ACC112 (cell line): ENCODE data around the gene PCSK5.

Experiments used
- H2AFZ ChIP-seq: fragments of 200-600 bp; sonication (generic); one replicate; pipeline ENCODE4 v1.6.0; 2017; ENCODE audit warnings: antibody characterized with exemption, low read length; ENCODE audit not compliant: unreplicated experiment
- H3K27ac ChIP-seq: fragments of 200-600 bp; sonication (generic); 2 replicates; pipeline ENCODE4 v1.5.1; 2014; ENCODE audit warnings: low read depth, mild to moderate bottlenecking, antibody characterized with exemption, low read length, moderate library complexity
- H3K27me3 ChIP-seq: fragments of 200-600 bp; sonication (generic); 2 replicates; pipeline ENCODE4 v1.6.1; 2014; ENCODE audit warnings: mild to moderate bottlenecking, antibody characterized with exemption, low read length, moderate library complexity, mixed read lengths; ENCODE audit not compliant: insufficient read depth
- H3K36me3 ChIP-seq: fragments of 200-600 bp; sonication (generic); 2 replicates; pipeline ENCODE4 v1.6.1; 2016; ENCODE audit warnings: mild to moderate bottlenecking, antibody characterized with exemption, low read length, moderate library complexity, mixed read lengths; ENCODE audit not compliant: insufficient read depth
- H3K4me1 ChIP-seq: fragments of 200-600 bp; sonication (generic); one replicate; pipeline ENCODE4 v1.6.1; 2016; ENCODE audit warnings: low read length, mixed read lengths; ENCODE audit not compliant: insufficient read depth, unreplicated experiment, control insufficient read depth
- H3K4me3 ChIP-seq: fragments of 200-600 bp; sonication (generic); 2 replicates; pipeline ENCODE4 v1.5.1; 2014; ENCODE audit warnings: mild to moderate bottlenecking, low read depth, low read length
- H3K79me2 ChIP-seq: fragments of 200-600 bp; sonication (generic); one replicate; pipeline ENCODE4 v1.6.0; 2016; ENCODE audit warnings: low read length; ENCODE audit not compliant: control insufficient read depth, unreplicated experiment, insufficient read depth

The PCSK5 gene

GRCh38 chr9:76372336-76372735 lies 481.9 kb downstream of the PCSK5 start:
- Histone ChIP-seq H3K79me2 (no peaks in the 10 kb centered on the region), H3K27ac (no peak overlapping the region; the same call in 1 of the 2 replicates), H3K4me3 (0 out of 2 replicates have a peak overlapping the region, but pooled peaks have one; percentile 9), H3K27me3 (no peaks in the 10 kb centered on the region), H2AFZ (no peak overlapping the region), H3K4me1 (peaks cover 33% of the 10 kb centered on the region), H3K36me3 (no peaks in the 10 kb centered on the region)

- Histone ChIP-seq H3K79me2 (no peaks in the 10 kb centered on the region), H3K27ac (0 out of 2 replicates have a peak overlapping the region, but pooled peaks have one; percentile 1), H3K36me3 (no peaks in the 10 kb centered on the region), H3K4me1 (peaks cover 33% of the 10 kb centered on the region), H3K27me3 (no peaks in the 10 kb centered on the region), H2AFZ (no peak overlapping the region), H3K4me3 (no peak overlapping the region)
Observed at GRCh38 chr9:76373173-76373783, 482.8 kb downstream of the PCSK5 start.

GRCh38 chr9:76373784-76374474 lies 483.5 kb downstream of the PCSK5 start:
- no peak overlapping the region for H3K27ac ChIP-seq
- H3K27me3 ChIP-seq, result no peaks in the 10 kb centered on the region
- H2AFZ ChIP-seq, result no peak overlapping the region
- H3K36me3 ChIP-seq, result no peaks in the 10 kb centered on the region
- H3K4me3 ChIP-seq, result no peak overlapping the region
- H3K79me2 ChIP-seq, result no peaks in the 10 kb centered on the region
- H3K4me1 ChIP-seq, result peaks cover 33% of the 10 kb centered on the region

GRCh38 chr9:76374783-76375559 lies 484.5 kb downstream of the PCSK5 start:
- peaks cover 33% of the 10 kb centered on the region for H3K4me1 ChIP-seq
- H3K4me3 ChIP-seq, result no peak overlapping the region
- H2AFZ ChIP-seq, result no peak overlapping the region
- no peaks in the 10 kb centered on the region for H3K27me3 ChIP-seq
- H3K27ac ChIP-seq, result peak overlapping the region; percentile 35; the same call in 1 of the 2 replicates
- no peaks in the 10 kb centered on the region for H3K79me2 ChIP-seq
- H3K36me3 ChIP-seq, result no peaks in the 10 kb centered on the region

GRCh38 chr9:76377791-76378190 lies 487.3 kb downstream of the PCSK5 start:
- Histone ChIP-seq H3K36me3 (no peaks in the 10 kb centered on the region), H3K79me2 (no peaks in the 10 kb centered on the region), H2AFZ (no peak overlapping the region), H3K27ac (no peak overlapping the region), H3K27me3 (no peaks in the 10 kb centered on the region), H3K4me1 (peaks cover 21% of the 10 kb centered on the region), H3K4me3 (no peak overlapping the region)

- no peak overlapping the region for H2AFZ ChIP-seq
- no peak overlapping the region for H3K27ac ChIP-seq
- H3K27me3 ChIP-seq, result no peaks in the 10 kb centered on the region
- no peaks in the 10 kb centered on the region for H3K36me3 ChIP-seq
- H3K79me2 ChIP-seq, result no peaks in the 10 kb centered on the region
- peaks cover 14% of the 10 kb centered on the region for H3K4me1 ChIP-seq
- no peak overlapping the region for H3K4me3 ChIP-seq
Observed at GRCh38 chr9:76378367-76379073, 488.0 kb downstream of the PCSK5 start.

GRCh38 chr9:76379494-76379893 lies 489.0 kb downstream of the PCSK5 start:
- Histone ChIP-seq H2AFZ (no peak overlapping the region), H3K79me2 (no peaks in the 10 kb centered on the region), H3K27ac (no peak overlapping the region)

GRCh38 chr9:76390656-76391055 lies 500.2 kb downstream of the PCSK5 start:
- Histone ChIP-seq H3K36me3 (peaks cover 17% of the 10 kb centered on the region), H2AFZ (no peak overlapping the region), H3K79me2 (peaks cover 14% of the 10 kb centered on the region), H3K4me1 (peaks cover 5% of the 10 kb centered on the region), H3K27me3 (no peaks in the 10 kb centered on the region), H3K4me3 (no peak overlapping the region), H3K27ac (no peak overlapping the region)

More at GRCh38 chr9:76379494-76379893, 489.0 kb downstream of the PCSK5 start:
- Histone ChIP-seq H3K4me3 (no peak overlapping the region), H3K27me3 (no peaks in the 10 kb centered on the region), H3K36me3 (no peaks in the 10 kb centered on the region), H3K4me1 (peaks cover 10% of the 10 kb centered on the region)

- Histone ChIP-seq H3K79me2 (peaks cover 14% of the 10 kb centered on the region), H3K4me1 (peaks cover 7% of the 10 kb centered on the region), H3K4me3 (peak within 1 kb of the TSS; percentile 98), H2AFZ (peak within 1 kb of the TSS; percentile 99), H3K27me3 (no peaks in the 10 kb centered on the region), H3K36me3 (peaks cover 11% of the 10 kb centered on the region), H3K27ac (peak within 1 kb of the TSS; percentile 94)
Observed at GRCh38 chr9:76394195-76394959, 503.9 kb downstream of the PCSK5 start, which contains the start of gene RFK. TSS of gene RFK (minus strand) at chr9:76394426. CDS start at chr9:76394171, 255 bp downstream.

- H3K79me2 ChIP-seq, result peaks cover 14% of the 10 kb centered on the region
- peaks cover 11% of the 10 kb centered on the region for H3K36me3 ChIP-seq
- H3K27ac ChIP-seq, result peak overlapping the region; percentile 94
- peak overlapping the region; percentile 99 for H2AFZ ChIP-seq
- no peaks in the 10 kb centered on the region for H3K27me3 ChIP-seq
- H3K4me3 ChIP-seq, result peak overlapping the region; percentile 98
- peaks cover 7% of the 10 kb centered on the region for H3K4me1 ChIP-seq
Observed at GRCh38 chr9:76394960-76395252, 504.4 kb downstream of the PCSK5 start.
